Astrocyte of the cerebellum (primary cell): Measurements from ENCODE around the gene HCN3.

Experiments
- DNase-seq: peaks from one replicate; pipeline ENCODE4 v3.0.0-alpha.2; 2011; ENCODE audit warnings: low read depth
- H3K4me3 ChIP-seq: 2 replicates; pipeline ENCODE4 v1.5.1; 2011; ENCODE audit warnings: mild to moderate bottlenecking, low read depth, low read length, moderate library complexity
- in situ Hi-C: cut with HindIII; loops from 2 replicates; pipeline ENCODE4 v1.10.0; 2017; ENCODE audit warnings: low sequenced_read_pairs
- TF ChIP-seq, protein P1 (sequence below): IDR thresholded peaks from 2 replicates; pipeline ENCODE4 v1.5.1; 2012; ENCODE audit warnings: low read length, low read depth, moderate library complexity, mild to moderate bottlenecking; ENCODE audit errors: missing control alignments

HCN3 gene

DNA sequence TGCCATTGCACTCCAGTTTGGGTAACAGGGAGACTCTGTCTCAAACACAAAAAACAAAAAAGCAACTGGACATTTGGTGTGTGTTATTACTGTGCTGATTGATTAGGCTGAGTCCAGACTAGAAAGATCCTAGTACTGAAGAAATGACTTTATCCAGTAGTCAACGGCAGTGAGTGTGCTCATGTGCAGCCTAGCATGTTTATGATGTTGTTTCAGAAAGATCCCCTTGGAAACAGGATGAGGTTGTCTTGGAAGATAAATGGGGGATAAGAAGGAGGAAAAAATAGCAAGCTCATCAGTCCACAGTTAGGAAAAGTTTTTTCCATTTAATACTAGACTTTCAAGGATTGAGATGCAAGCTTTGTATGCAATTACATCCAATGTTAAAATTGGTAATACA is 57.7 kb downstream of the HCN3 start:
- no peak overlapping the region for H3K4me3 ChIP-seq
- in situ Hi-C loops: loop anchor here (5.0 kb wide), 1 partner anchor 77 kb away; no protein-coding TSS in a partner anchor
- TF ChIP-seq, protein P1, sequence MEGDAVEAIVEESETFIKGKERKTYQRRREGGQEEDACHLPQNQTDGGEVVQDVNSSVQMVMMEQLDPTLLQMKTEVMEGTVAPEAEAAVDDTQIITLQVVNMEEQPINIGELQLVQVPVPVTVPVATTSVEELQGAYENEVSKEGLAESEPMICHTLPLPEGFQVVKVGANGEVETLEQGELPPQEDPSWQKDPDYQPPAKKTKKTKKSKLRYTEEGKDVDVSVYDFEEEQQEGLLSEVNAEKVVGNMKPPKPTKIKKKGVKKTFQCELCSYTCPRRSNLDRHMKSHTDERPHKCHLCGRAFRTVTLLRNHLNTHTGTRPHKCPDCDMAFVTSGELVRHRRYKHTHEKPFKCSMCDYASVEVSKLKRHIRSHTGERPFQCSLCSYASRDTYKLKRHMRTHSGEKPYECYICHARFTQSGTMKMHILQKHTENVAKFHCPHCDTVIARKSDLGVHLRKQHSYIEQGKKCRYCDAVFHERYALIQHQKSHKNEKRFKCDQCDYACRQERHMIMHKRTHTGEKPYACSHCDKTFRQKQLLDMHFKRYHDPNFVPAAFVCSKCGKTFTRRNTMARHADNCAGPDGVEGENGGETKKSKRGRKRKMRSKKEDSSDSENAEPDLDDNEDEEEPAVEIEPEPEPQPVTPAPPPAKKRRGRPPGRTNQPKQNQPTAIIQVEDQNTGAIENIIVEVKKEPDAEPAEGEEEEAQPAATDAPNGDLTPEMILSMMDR: no peak
- no peak for DNase-seq
